GM12878 (cell line): ENCODE results near the gene WIPF1. TPM values are rescaled to one million over a fixed set of nuclear protein-coding genes. Genes with fewer than 3 reads are reported as not detected.

Experiments used
- ATAC-seq: fragments of 200-7000 bp; cut with Tn5 transposase; 3 replicates; pipeline ENCODE4 v1.9.1; 2020; ENCODE audit warnings: mild to moderate bottlenecking, moderate library complexity
- BruUV-seq: library from RNA; stranded (reverse); fragments of 400-500 nt; replicated peaks from 2 replicates; lab custom pipeline; 2021; lab: Mats Ljungman, UMichigan
- CTCF ChIA-PET: fragments of 300-600 bp; sonication (Branson Sonifier 250); formaldehyde crosslinking; extraction: SDS; loops from one replicate; lab custom pipeline; 2021; ENCODE audit warnings: inconsistent platforms; lab: Yijun Ruan, JAX
- POLR2A ChIA-PET: fragments of 350-600 bp; formaldehyde crosslinking; extraction: SDS; loops from one replicate; lab custom pipeline; 2021; ENCODE audit warnings: inconsistent platforms; lab: Charles Lee
- RAD21 ChIA-PET: fragments of 300-600 bp; sonication (Branson Sonifier 250); formaldehyde crosslinking; loops from one replicate; lab custom pipeline; 2023; ENCODE audit warnings: antibody characterized with exemption; ENCODE audit not compliant: unreplicated experiment; lab: Charles Lee
- SMC1A ChIA-PET: fragments of 300-600 bp; sonication (Branson Sonifier 250); formaldehyde crosslinking; loops from one replicate; lab custom pipeline; 2023; ENCODE audit not compliant: unreplicated experiment, uncharacterized antibody; lab: Charles Lee
- DNase-seq: peaks from one replicate; pipeline ENCODE4 v3.0.0-alpha.2; 2011; ENCODE audit warnings: low read depth, low spot score
- FAIRE-seq: peaks from 3 replicates; lab custom pipeline; 2011; peaks lifted over from hg19 to GRCh38; lab: Jason Lieb, UNC
- H2AFZ ChIP-seq: 2 replicates; pipeline ENCODE4 v1.6.0; 2011; ENCODE audit warnings: low read depth, low read length, control low read depth; ENCODE audit not compliant: control insufficient read depth
- H3K27ac ChIP-seq: 2 replicates; pipeline ENCODE4 v1.5.1; 2011; ENCODE audit warnings: control low read depth; ENCODE audit not compliant: control insufficient read depth, insufficient read depth
- H3K27me3 ChIP-seq, 2 experiments: replicated peaks in 1 of 2; 2 replicates each; pipeline versions ENCODE4 v1.6.0 to v1.6.1; 2011; ENCODE audit warnings: low read length in 1 of 2; ENCODE audit not compliant: control insufficient read depth in 2 of 2, insufficient read depth in 2 of 2
- H3K36me3 ChIP-seq, 2 experiments: 2 replicates each; pipeline ENCODE4 v1.5.1; 2011; ENCODE audit warnings: low read length in 1 of 2; ENCODE audit not compliant: control insufficient read depth in 2 of 2, insufficient read depth in 2 of 2
- H3K4me1 ChIP-seq: 2 replicates; pipeline ENCODE4 v1.6.1; 2011; ENCODE audit warnings: mild to moderate bottlenecking, low read length, moderate library complexity, mixed read lengths; ENCODE audit not compliant: control insufficient read depth, insufficient read depth
- H3K4me2 ChIP-seq: 2 replicates; pipeline ENCODE4 v1.6.0; 2011; ENCODE audit warnings: control low read depth; ENCODE audit not compliant: control insufficient read depth, insufficient read depth
- H3K4me3 ChIP-seq: fragments of 200-600 bp; sonication (generic); 2 replicates; pipeline ENCODE4 v1.5.1; 2016
- H3K79me2 ChIP-seq: 2 replicates; pipeline ENCODE4 v1.6.0; 2011; ENCODE audit warnings: low read length; ENCODE audit not compliant: control insufficient read depth, insufficient read depth
- H3K9ac ChIP-seq: 2 replicates; pipeline ENCODE4 v1.8.0; 2011; ENCODE audit warnings: low read length, control low read depth, mixed read lengths; ENCODE audit not compliant: control insufficient read depth, insufficient read depth
- H3K9me3 ChIP-seq: replicated peaks from 3 replicates; pipeline ENCODE4 v1.5.1; 2011; ENCODE audit warnings: mild to moderate bottlenecking, low read length; ENCODE audit not compliant: control insufficient read depth, insufficient read depth
- H4K20me1 ChIP-seq: 2 replicates; pipeline ENCODE4 v1.6.0; 2011; ENCODE audit not compliant: control insufficient read depth, insufficient read depth
- CBFB ChIP-seq: IDR thresholded peaks from 2 replicates; pipeline ENCODE4 v1.6.1; 2016; ENCODE audit warnings: antibody characterized with exemption, low read depth
- CHD1 ChIP-seq: IDR thresholded peaks from 2 replicates; pipeline ENCODE4 v1.6.1; 2012; ENCODE audit warnings: low read depth, low read length, improper control_type of control experiment
- CHD4 ChIP-seq: fragments of 200-600 bp; sonication (generic); IDR thresholded peaks from 2 replicates; pipeline ENCODE4 v1.6.1; 2016; ENCODE audit warnings: mild to moderate bottlenecking
- CREM ChIP-seq: IDR thresholded peaks from 2 replicates; pipeline ENCODE4 v1.6.1; 2014; ENCODE audit warnings: antibody characterized with exemption, low read depth
- DPF2 ChIP-seq: fragments of 450-650 bp; IDR thresholded peaks from 2 replicates; pipeline ENCODE4 v1.6.1; 2017; ENCODE audit warnings: mild to moderate bottlenecking
- EED ChIP-seq: sonication (generic); IDR thresholded peaks from 2 replicates; pipeline ENCODE4 v1.6.1; 2016; ENCODE audit warnings: antibody characterized with exemption, low read depth
- HDAC6 ChIP-seq: fragments of 200-600 bp; sonication (generic); IDR thresholded peaks from one replicate; pipeline ENCODE4 v1.8.0; 2017; ENCODE audit warnings: antibody characterized with exemption; ENCODE audit not compliant: unreplicated experiment
- IKZF1 ChIP-seq: fragments of 450-650 bp; conservative IDR thresholded peaks from 2 replicates; pipeline ENCODE4 v1.6.1; 2017; ENCODE audit warnings: antibody characterized with exemption, mild to moderate bottlenecking
- IRF4 ChIP-seq: IDR thresholded peaks from 2 replicates; pipeline ENCODE4 v1.6.1; 2011; ENCODE audit warnings: low read depth, low read length
- JUNB ChIP-seq: IDR thresholded peaks from 2 replicates; pipeline ENCODE4 v1.6.1; 2016; ENCODE audit warnings: antibody characterized with exemption, mild to moderate bottlenecking
- MEF2A ChIP-seq: IDR thresholded peaks from 2 replicates; pipeline ENCODE4 v1.6.1; 2011; ENCODE audit warnings: low read depth, mild to moderate bottlenecking, low read length, moderate library complexity; ENCODE audit not compliant: insufficient read depth
- SKIL ChIP-seq: fragments of 450-650 bp; IDR thresholded peaks from 2 replicates; pipeline ENCODE4 v1.6.1; 2017; ENCODE audit warnings: mild to moderate bottlenecking, low read depth, inconsistent platforms; ENCODE audit not compliant: poor library complexity, severe bottlenecking
- SREBF1 ChIP-seq: IDR thresholded peaks from 2 replicates; pipeline ENCODE4 v1.6.1; 2012; ENCODE audit warnings: mild to moderate bottlenecking, low read length
- SRF ChIP-seq, 2 experiments: IDR thresholded peaks; 2 replicates each; pipeline ENCODE4 v1.6.1; 2011; ENCODE audit warnings: low read depth in 2 of 2, low read length in 2 of 2, mild to moderate bottlenecking in 1 of 2, moderate library complexity in 1 of 2
- TCF3 ChIP-seq: IDR thresholded peaks from 2 replicates; pipeline ENCODE4 v1.6.1; 2012; ENCODE audit warnings: low read depth, mild to moderate bottlenecking, low read length, borderline replicate concordance; ENCODE audit not compliant: insufficient read depth
- ZNF217 ChIP-seq: fragments of 450-650 bp; IDR thresholded peaks from 2 replicates; pipeline ENCODE4 v1.6.1; 2017; ENCODE audit warnings: antibody characterized with exemption, mild to moderate bottlenecking
- WGBS: methylation state at CpG from one replicate; pipeline ENCODE4 v1.1.6; 2016; ENCODE audit warnings: low lambda C conversion rate; ENCODE audit not compliant: insufficient replicate concordance, insufficient coverage; ENCODE audit errors: missing lambda C conversion rate; 5-methylcytosine and 5-hydroxymethylcytosine counted together
- in situ Hi-C: fragments of 300-500 bp; cut with MboI; formaldehyde crosslinking; loops from 9 replicates; pipeline ENCODE4 v1.14.3; 2018; ENCODE audit warnings: mixed read lengths
- intact Hi-C: fragments of 100-400 bp; cut with micrococcal nuclease; formaldehyde crosslinking; loops from one replicate; pipeline ENCODE4 v1.14.2; 2022; ENCODE audit not compliant: unreplicated experiment
- polyA plus RNA-seq, 11 experiments: library from polyadenylated mRNA; depleted of rRNA in 4 of 11; unstranded in 6 of 11; stranded (reverse) in 5 of 11; fragments of >200 nt; fragmentation: Nextera tagmentation in 4 of 11; fragmentation: Illumina TruSeq in 1 of 11; extraction: Ambion mirVana in 4 of 11; extraction: Trizol in 1 of 11; gene quantifications; 1 replicate in 1 of 11; 2 replicates in 10 of 11; pipeline versions ENCODE4 v1.2.1 to v1.2.3, GENCODE V29; 2011 to 2016; ENCODE audit warnings: inconsistent platforms in 2 of 11, missing spikeins in 2 of 11, low read depth in 1 of 11
- total RNA-seq, 4 experiments: library from RNA; depleted of rRNA in 3 of 4; stranded (reverse); fragments of >200 nt in 3 of 4; fragmentation: Illumina TruSeq in 1 of 4; extraction: Trizol in 1 of 4; gene quantifications; 2 replicates each; pipeline versions ENCODE4 v1.2.1 to v1.2.3, GENCODE V29; 2013 to 2021

Gene WIPF1
- total and polyA plus RNA-seq, 10 of the 15 experiments (the other 5 are each of a cell fraction or from before 2014, with no cell fraction given): 23.1 to 188 (median 68.9) TPM

GRCh38 chr2:174631009-174631981 lies 33.7 kb upstream of the WIPF1 start:
- SMC1A ChIA-PET: interaction anchor here (1.1 to 16.0 kb wide), 4 partner anchors 25 to 55 kb away, joined by 3 to 512 read pairs (median 26); partner anchors contain the start of gene WIPF1
- H3K79me2 ChIP-seq: peaks cover 40% of the 10 kb centered on the region
- peak overlapping the region; percentile 100 for H3K4me2 ChIP-seq

More at GRCh38 chr2:174631009-174631981, 33.7 kb upstream of the WIPF1 start:
- no peak for TF ChIP-seq CREM
- TF ChIP-seq MEF2A: no peak
- no peak for TF ChIP-seq CHD1
- peak; percentile 54; the same call in 1 of the 2 replicates for TF ChIP-seq IRF4
- no peak for TF ChIP-seq SRF (IDR thresholded peaks at IDR 0.05; ENCODE audit: low read depth in 2 of 2, low read length in 2 of 2)
- no peak for TF ChIP-seq CHD4
- TF ChIP-seq CBFB: no peak
- peak; percentile 86 for TF ChIP-seq JUNB
- TF ChIP-seq DPF2: no peak
- no peak for TF ChIP-seq SKIL
- TF ChIP-seq IKZF1: peak; percentile 28; the same call in 1 of the 2 replicates
- TF ChIP-seq ZNF217: no peak
- TF ChIP-seq HDAC6: no peak
- peak; percentile 47; the same call in 1 of the 2 replicates for TF ChIP-seq EED
- TF ChIP-seq SREBF1: no peak
- no peak for TF ChIP-seq TCF3
- no peak for DNase-seq
- Histone ChIP-seq H3K4me3 (peak overlapping the region; percentile 84), H3K4me1 (peaks cover 22% of the 10 kb centered on the region), H3K27me3 (no peaks in the 10 kb centered on the region), H2AFZ (no peak overlapping the region; the same call in 1 of the 2 replicates), H4K20me1 (no peaks in the 10 kb centered on the region), H3K27ac (peak overlapping the region; percentile 91), H3K9ac (peak overlapping the region; percentile 79), H3K36me3 (peaks cover 0 to 8% of the 10 kb centered on the region in 2 experiments; a peak in 2 of 4 replicates), H3K9me3 (no peaks in the 10 kb centered on the region)
- RAD21 ChIA-PET: interaction anchor here (1.1 to 5.5 kb wide), 4 partner anchors 19 to 169 kb away, joined by 3 to 137 read pairs (median 9); no protein-coding TSS in a partner anchor
- 39% methylated on average over 11 of the region's 11 CpGs for WGBS
- no TSS peak for BruUV-seq
- CTCF ChIA-PET: interaction anchor here (1.8 to 6.8 kb wide), 2 partner anchors 8 to 56 kb away, joined by 13 to 76 read pairs; no protein-coding TSS in a partner anchor
- no peak for FAIRE-seq
- intact Hi-C loops (no loop called here), in situ Hi-C loops (no loop called here)
- POLR2A ChIA-PET: interaction anchor here (1.1 to 3.5 kb wide), 3 partner anchors 7 to 21 kb away, joined by 3 to 27 read pairs (median 5); no protein-coding TSS in a partner anchor
- no peak for ATAC-seq
